HT1080 (cell line): ENCODE data around the gene NLGN1. TPM values are rescaled to one million over a fixed set of nuclear protein-coding genes. Genes with fewer than 3 reads are reported as not detected.

Experiments used
- DNase-seq: peaks from one replicate; pipeline ENCODE4 v3.0.0-alpha.2; 2015; ENCODE audit warnings: low read depth
- total RNA-seq: library from RNA; depleted of rRNA; stranded (reverse); fragments of >200 nt; shearing (Covaris generic); gene quantifications from 2 replicates; pipeline ENCODE4 v1.2.3, GENCODE V29; 2014

NLGN1 gene
- total RNA-seq, 1 experiment from 2014 or later, result 1.6 TPM

DNA sequence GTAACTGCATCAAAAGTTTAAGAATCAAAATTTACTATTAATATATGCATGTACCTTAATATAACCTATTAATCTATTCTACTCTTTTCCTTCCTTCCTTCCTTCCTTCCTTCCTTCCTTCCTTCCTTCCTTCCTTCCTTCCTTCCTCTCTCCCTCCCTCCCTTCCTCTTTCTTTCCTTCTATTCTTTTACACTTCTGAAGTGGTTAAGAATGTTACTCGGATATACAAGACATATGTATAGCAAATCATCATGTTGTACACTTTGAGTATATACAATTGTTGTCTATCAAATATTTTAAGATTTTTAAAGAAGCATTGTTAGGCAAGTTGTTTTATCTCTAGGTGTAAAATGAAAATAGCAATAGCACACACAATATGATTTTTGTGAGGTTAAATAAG, 748.5 kb downstream of the NLGN1 start:
- no peak for DNase-seq

DNA sequence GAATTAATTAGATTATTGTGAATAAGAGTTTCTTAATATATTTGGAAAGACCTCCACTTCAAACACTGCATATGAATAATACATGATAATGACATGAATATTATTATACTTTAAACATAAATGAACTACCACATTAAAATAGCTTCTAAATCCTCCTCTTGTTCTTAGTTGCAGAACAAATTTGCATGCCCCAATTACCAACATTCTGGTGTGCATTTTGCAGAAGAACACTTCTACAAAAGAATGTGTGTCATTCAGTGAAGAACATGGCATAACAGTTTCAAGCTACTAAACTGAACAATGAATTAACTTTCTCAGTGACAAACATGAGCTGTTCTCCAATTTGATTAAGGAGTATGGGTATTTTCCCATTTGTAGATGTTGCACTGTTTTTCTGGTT, 750.3 kb downstream of the NLGN1 start:
- no peak for DNase-seq

DNA sequence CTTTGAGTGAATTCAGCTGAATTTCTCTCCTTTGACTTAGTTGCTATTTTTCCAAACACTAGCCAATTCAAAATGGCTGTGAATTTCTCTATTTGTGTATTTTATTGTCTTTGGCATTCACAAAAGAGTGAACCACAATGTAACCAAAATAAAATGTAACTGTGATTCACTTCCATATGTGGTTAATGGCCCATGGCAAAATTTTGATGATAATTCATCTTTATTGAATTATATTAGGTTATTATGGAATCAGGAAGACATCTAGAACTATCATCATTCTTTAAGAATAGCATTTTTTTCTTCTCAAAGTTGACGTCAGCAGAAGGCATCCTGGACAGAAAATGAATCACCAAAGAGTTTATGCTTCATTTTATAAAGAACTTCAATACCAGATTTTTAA, 756.3 kb downstream of the NLGN1 start:
- DNase-seq, result no peak

DNA sequence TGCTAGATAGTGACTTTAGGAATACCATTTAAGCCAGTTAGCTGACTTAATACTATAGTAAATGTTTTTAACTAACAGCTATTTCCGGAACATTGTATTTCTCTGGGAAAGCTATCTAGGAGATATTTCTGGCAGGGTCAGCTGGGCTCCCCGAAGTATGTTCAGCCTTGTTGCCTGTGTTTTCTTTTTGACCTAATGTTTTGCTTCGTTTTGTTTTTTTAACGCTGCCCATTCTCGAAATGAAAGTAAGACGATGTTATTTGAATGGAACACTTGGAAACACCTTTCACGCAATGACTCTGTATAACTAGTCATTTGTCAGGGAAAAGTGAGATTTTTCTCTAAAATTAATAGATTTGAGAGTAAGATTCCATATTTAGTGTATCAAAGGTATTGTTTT, 758.7 kb downstream of the NLGN1 start:
- peak; percentile 20 for DNase-seq

DNA sequence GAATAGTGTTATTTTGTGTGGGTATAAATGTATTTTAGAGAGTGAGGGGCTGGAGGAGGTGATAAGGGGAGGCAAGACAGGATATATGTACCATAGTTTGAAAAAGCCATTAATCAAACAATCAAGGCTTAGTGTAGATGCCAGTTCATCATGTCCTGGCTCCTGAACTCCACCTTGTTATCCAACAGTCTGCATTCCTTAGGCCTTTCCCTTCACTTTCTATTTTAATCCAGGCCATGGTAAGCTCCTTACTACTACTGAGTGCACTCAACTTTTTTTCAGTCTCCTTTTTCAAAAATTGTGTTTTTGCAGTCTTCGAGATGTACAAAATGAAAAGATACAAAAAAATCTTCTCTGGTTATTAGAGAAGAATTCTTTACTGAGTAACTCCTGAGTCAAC, 761.1 kb downstream of the NLGN1 start:
- no peak for DNase-seq

DNA sequence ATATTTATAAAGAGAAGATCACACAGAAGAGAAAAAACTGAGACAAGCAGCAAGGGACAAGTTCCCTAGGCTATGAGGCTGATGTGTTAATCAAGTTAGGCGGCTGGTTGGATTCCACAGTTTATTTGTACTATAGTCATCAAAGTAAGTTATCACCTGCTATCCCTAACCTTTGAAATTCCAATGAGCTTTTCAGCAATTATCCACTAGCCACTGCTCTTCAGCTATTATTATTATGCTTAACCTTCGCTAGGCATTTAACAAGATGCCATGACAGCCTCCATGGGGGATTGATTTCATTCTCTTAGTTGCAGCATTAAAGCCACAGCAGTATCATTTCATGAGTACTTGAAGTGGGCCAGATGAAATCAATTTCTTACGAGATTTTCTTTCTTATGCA, 762.1 kb downstream of the NLGN1 start:
- no peak for DNase-seq

DNA sequence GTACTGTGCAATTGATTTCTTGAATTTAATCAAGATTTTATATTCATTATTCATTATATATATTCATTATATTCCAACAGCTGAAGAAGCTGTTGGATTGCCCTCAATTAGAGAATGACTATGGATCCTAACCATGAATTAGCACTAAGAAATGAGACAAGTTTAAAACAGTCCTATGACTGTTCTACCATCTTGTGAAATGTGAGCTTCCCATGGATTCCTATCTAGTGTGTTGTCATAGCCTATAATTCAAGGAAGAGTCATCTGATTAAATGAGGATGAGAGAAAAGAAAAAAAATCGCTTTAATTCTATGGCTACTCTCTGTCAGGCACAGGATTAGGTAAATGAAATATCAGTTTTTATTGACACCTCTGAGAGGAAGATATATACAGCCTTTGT, 765.0 kb downstream of the NLGN1 start:
- DNase-seq, result peak; percentile 27

DNA sequence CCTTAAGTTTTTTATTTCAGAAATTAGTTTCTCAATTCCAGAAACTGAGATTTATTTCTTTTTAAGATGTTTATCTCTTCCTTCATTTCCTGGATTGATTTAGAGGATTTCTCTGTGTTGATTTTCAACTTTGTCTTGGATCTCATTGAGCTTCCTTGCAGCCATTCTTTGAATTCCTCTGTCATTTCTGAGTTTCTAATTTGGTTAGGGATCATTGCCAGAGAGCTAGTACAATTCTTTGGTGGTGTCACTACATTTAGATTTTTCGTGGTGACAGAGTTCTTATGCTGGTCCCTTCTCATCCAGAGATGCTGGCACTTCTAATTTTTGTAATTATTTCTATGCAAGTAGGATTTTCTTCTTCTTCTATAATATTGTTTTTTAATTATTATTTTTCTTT, 770.5 kb downstream of the NLGN1 start:
- DNase-seq, result no peak

DNA sequence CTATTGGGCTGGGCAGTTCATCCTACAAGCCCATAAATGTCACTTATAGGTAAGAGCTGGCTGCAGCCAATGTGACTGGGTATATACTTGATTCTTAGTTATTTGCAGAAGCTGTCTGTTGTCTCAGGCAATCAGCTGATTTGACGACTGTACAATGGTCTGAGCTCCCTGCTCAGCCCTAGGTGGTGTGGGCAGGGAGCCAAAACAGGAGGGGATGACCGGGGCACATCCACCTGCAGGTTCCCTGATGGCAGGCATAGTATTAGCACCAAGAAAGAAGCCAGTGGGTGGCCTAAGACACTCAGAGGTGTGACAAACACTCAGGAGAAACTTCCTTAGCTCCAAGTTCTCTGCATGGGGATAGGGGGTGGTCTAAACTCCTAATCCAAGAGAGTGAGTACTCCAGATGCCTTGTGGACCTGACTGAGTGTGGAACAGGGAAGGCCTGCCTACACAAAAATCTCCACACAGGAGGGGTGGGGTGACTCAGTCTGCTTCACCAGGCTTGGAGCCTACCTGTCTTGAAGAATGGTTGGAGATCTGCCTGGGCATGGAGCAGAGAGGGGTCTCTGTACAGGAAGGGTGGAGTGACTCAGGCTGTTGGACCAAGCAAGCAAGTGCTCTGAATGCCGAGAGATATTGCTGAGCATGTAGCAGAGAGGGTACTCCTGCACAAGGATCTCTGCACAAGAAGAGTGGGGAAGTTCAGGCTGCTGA, 771.2 kb downstream of the NLGN1 start:
- no peak for DNase-seq

DNA sequence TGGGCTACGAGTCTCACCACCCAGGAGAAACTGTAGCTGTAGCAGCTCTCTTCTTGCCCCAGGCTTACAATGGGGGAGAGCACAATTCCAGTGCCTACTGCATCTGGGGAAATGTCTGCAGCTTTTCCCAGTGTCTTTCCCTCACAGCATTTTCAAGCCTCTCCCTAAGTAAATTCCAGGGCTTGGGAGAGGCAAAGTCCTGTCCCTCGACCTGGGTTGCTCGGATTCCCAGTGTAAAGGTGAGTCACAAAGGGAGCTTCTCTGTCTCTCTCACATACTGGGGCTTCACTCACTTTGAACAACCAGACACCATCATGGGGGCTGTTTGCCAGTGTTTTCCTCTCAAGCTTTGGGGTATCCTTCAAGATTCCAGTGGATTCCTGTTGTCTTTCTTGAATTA, 772.2 kb downstream of the NLGN1 start:
- DNase-seq, result no peak

DNA sequence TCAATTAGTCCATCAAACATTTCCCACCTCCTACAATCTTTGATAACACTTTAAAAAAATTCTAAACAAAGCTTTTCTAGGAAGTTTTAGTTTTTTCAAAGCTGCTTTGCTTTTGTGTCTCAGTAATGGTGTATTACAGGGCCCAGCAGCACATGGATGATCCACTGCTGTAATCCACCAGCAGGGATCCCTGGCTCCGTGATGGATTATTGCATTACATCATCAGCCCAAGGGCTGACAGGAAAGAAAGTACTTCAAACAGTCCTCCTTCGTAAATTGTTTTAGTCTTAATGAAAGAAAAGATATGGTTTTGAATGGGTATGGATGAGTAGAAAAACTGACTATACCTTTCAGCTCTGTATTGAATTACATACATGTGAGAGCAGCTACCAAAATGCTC, 772.7 kb downstream of the NLGN1 start:
- no peak for DNase-seq

DNA sequence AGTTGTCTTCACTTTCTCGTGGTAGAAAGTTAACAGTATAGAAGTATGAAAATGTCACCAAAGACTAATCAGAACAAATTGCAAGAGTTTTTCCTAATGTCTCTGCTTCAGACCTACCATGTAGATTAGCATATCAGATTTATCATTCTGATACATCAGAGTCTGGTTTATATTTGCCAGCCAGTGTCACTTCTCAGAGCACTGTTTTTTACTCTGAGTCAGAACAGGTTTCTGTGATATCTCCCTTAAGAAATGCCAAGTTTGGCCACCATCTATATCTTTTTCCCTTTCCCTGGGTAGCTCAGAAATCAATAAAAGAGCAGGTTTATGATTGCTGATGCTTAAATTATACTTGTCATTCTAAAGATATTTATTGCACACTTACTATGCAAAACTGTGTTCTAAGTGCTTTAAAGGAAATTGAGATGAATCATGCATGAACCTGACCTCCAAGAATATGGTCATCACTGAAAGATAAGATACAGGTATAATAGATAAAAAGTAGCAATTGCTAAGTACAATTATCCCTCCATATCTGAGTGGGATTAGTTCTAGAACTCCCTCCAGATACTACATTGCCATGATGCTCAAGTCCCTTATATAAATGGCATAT, 788.9 kb downstream of the NLGN1 start:
- DNase-seq, result no peak

DNA sequence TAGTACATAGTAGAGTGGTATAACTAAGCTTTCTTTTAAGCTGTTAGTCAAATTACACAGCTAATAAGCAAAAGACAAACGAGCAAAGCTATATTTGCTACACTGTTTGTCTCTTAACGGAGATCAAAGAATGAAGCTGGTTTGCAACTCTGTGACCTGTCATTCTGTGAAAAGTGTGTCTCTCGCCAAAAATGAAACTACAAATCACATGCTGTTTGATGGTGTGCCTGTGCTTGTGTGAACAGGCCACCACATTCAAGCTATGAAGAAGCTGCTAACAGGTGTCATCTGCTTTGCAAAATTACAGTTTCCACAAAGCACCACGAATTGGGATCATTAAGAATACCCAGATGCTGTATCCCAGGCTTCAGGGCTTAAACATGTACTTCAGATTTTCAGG, 793.8 kb downstream of the NLGN1 start:
- no peak for DNase-seq

DNA sequence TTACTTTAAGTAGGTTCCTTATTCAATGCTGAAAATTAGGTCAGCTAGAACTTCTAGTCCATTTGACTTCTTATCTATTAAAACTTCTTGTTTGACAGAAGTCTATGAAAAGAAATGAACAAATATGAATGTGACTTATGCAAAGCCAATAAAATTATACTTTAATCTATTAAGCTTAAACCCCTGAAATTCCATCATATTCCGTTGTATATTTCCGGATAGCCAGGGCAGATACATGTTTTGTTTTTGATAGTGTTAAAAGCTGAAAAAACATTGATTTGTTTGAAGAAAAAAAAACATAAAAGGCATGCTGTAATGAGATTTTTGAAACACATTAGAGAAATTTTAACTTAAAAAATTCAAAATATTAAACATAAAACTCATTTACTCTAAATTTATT, 794.4 kb downstream of the NLGN1 start:
- DNase-seq, result no peak

DNA sequence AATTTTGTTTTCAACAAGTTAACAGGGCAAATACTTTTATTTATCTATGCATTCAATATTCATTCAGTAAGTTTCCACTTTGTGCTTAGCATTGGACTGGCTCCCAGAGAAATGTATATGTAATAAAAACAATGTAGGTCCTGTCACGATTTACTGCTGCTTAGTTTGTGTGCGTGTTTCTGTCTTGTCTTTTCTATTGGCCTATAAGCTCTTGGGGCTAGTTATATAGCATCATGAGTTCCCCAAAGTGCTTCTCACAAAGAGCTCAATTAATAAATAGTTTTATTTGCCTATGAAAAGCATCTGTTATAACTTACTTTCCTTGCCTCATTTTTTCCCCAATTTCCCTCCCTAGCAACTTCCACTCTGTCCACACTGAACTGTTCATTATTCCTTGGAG, 794.9 kb downstream of the NLGN1 start:
- no peak for DNase-seq

DNA sequence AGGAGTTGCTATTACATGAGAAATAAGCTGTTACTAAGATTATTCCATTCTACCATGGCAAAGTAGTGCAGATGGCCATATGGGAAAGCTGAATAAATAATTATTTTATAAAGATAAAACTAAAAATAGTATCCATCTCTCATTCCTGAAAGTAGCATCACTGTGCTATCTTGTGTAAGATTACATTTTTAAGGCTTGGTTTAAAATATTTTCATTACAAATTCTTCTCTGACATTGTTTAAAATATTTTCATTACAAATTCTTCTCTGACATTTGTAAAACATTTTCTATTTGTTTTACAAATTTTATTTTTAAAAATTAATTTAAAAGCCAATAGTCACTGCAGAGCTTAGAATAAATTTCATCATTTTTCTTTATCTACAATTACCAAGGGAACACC, 796.1 kb downstream of the NLGN1 start:
- DNase-seq, result no peak

DNA sequence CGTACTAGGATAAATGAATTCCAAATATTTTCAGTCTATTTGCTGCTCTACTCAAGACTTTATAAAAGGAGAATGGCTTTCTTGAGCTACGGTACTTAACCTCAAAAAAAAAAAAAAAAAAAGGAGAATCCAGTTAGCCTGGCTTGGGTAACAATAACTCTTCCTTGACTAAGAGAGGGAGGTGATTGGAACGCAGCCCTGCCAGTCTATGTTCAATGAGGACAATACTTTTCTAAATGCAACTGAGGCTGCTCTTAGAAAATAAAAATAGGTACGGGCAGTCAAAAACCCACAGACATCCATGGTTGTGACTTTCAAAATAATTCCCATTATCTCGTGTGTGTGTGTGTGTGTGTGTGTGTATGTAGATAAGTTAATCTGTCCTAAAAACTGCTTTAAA, 799.9 kb downstream of the NLGN1 start:
- no peak for DNase-seq

DNA sequence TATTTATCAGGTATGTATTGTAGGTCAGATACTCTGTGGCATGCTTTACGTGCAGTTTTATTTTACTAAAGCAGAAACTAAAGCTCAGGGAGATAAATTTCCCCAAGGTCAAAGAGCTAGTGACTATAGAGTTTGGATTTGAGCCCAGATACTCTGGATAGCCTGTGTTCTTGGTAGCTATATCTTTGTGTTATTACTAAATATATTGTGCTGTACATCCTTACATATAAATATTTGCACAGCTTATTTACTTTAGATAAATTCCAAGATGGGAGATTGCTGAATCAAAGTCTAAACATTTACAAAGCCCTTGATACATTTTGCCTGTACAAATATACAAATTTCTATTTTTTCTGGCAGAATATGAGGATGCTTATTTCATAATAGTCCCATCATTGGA, 800.7 kb downstream of the NLGN1 start:
- no peak for DNase-seq

DNA sequence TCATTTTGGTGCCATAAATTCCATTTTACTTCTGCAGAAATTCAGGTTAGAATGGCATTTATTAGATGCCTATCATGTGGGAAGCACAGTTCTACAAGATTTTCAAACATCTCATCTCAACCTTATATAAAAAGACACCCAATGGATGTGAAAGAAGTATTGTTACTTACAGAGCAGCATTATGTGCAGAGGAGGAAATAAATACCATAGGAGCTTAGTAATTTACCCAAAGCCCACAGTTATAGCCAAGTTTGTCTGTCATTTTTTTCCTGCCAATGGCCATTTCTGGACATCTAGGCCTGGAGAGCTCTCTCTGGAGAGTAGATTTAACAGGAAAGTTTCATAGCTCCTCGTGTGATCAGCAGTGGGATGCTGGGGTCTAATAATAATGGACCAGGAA, 802.2 kb downstream of the NLGN1 start:
- DNase-seq, result peak; percentile 18

DNA sequence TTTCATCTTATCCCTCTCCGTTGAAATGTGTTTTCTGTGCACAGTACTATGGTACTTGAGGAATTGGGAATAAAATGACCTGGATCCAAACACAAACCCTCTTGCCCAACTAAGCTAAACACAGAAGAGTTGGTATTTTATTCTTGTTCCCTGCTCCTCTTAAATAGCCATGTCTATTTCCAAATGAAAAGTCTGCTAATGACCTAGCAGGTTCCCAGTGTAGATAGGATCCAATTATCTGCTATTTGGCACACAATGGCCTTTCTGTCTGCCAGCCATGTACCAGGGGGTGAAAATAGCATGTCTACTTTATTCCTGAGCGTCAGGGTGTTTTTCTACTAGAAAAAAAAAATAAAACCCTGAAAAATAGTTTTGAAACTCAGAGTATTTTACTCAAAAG, 804.6 kb downstream of the NLGN1 start:
- no peak for DNase-seq

DNA sequence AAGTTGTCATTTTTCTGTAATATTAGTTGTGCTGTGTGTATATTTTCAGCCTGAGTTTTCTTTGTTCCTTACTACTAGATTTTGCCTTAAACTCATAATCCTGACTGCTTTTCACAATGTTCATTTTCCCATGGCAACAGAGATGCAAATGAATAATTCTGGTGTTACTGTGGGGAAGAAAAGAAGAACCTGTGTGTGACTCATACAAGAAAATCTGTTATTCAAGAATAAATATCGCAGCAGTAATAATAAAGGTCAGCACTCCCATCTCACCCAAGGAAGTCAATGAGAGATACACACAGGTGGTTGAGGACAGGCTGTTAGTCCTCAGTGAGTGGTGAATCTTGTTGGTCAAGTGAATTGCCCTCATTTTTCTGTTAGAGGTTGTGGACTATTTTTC, 805.0 kb downstream of the NLGN1 start:
- peak; percentile 67 for DNase-seq

DNA sequence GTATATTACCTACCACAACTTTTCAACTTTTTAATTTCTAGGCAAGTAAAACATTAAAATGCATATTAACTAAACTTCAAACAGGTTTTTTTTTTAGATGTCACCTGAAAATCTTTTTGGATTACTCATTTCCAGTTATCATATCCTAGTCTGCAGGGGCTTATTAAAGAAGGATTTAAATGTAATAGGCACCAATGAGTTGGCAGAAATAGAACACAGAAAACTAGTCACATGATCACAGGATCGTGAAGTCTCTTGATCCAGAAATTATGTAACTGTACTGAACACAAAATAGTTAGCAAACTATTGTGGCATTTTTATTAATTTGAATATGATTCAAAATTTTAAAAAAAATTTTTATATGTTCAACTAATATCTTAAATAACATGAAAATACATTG, 807.2 kb downstream of the NLGN1 start:
- no peak for DNase-seq

DNA sequence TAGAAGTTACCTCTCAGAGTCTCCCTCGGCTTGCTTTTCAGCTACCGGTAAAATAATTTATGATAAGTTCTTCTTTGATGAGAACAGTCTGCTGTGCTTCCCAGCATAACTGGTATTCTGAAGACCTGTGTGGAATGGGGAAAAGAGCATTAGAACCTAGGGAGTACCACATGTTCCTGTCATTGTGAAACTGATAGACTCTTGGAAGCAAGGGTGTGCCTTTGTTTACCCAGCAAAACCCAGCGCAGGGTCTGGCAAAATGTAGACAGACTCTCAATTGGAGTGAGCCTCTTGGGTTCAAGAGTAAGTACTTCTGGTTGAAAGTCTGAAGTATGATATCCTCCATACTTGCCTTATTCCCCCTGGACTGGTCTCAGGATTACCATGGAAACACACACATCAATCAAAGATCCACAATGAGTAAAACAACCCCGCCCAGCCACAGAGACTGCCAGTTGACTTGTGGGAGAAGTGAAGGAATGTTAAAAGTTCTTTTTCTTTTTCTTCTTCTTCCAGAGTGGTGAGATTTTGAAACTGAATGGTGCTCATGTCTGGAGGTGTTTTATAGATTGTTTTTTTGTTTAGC, 809.2 kb downstream of the NLGN1 start:
- no peak for DNase-seq
